Frontal cortex (tissue), 4 donors: ENCODE data around the gene NCR3LG1. TPM values are rescaled to one million over a fixed set of nuclear protein-coding genes. Genes with fewer than 3 reads are reported as not detected.
A peak's percentile ranks its signal among the peaks of the same experiment; 100 is the strongest.

Experiments used
- DNase-seq, 2 donors: peaks; one replicate each; pipeline ENCODE4 v3.0.0; 2012; ENCODE audit warnings: low spot score in 2 of 2
- FAIRE-seq: peaks from 2 replicates; lab custom pipeline; 2012; peaks lifted over from hg19 to GRCh38; lab: Jason Lieb, UNC
- total RNA-seq: library from RNA; depleted of rRNA; stranded (reverse); fragments of >200 nt; gene quantifications from one replicate; pipeline ENCODE4 v1.2.3, GENCODE V29; 2014
- donor health status: control.
- donor health status: control.
- donor health status: control.

The NCR3LG1 gene
- 10.2 TPM for total RNA-seq

GRCh38 chr11:17351510-17352176 is at the start of gene NCR3LG1:
NCR3LG1 (plus strand) TSS chr11:17351800; CDS start chr11:17351970, 170 bp downstream.
- FAIRE-seq: no peak
- peak; percentile 44 to 66 for DNase-seq

GRCh38 chr11:17313349-17314231 is 38.0 kb upstream of the NCR3LG1 start:
- FAIRE-seq (no peak), DNase-seq (no peak)

- FAIRE-seq (no peak), DNase-seq (no peak)
Measured at GRCh38 chr11:17314232-17314547, 37.4 kb upstream of the NCR3LG1 start.

- DNase-seq (no peak), FAIRE-seq (no peak)
Measured at GRCh38 chr11:17314904-17315426, 36.6 kb upstream of the NCR3LG1 start.

GRCh38 chr11:17328871-17329494 is 22.6 kb upstream of the NCR3LG1 start:
- no peak for FAIRE-seq
- no peak for DNase-seq

GRCh38 chr11:17331669-17332068 is 19.9 kb upstream of the NCR3LG1 start:
- no peak for FAIRE-seq
- no peak for DNase-seq

- DNase-seq (no peak), FAIRE-seq (no peak)
Measured at GRCh38 chr11:17333799-17334586, 17.6 kb upstream of the NCR3LG1 start.

- FAIRE-seq (no peak), DNase-seq (no peak)
Measured at GRCh38 chr11:17343257-17343656, 8.3 kb upstream of the NCR3LG1 start.

- no peak for FAIRE-seq
- DNase-seq: no peak
Measured at GRCh38 chr11:17343907-17344306, 7.7 kb upstream of the NCR3LG1 start.

GRCh38 chr11:17347676-17348075 is 3.9 kb upstream of the NCR3LG1 start:
- DNase-seq (no peak), FAIRE-seq (no peak)

GRCh38 chr11:17350455-17351171 is 987 bp upstream of the NCR3LG1 start:
- no peak for DNase-seq
- FAIRE-seq: no peak

GRCh38 chr11:17351172-17351509 is 459 bp upstream of the NCR3LG1 start:
- FAIRE-seq: no peak
- DNase-seq: no peak

GRCh38 chr11:17352950-17353820 is 1.6 kb downstream of the NCR3LG1 start:
- FAIRE-seq: no peak
- peak; percentile 32 to 37 for DNase-seq

GRCh38 chr11:17353821-17354600 is 2.4 kb downstream of the NCR3LG1 start:
- no peak for FAIRE-seq
- no peak for DNase-seq

GRCh38 chr11:17354601-17354991 is 3.0 kb downstream of the NCR3LG1 start:
- no peak for FAIRE-seq
- peak; percentile 48 to 60 for DNase-seq

- no peak for FAIRE-seq
- DNase-seq: no peak
Measured at GRCh38 chr11:17366495-17366894, 14.9 kb downstream of the NCR3LG1 start.

- no peak for DNase-seq
- no peak for FAIRE-seq
Measured at GRCh38 chr11:17368551-17368950, 17.0 kb downstream of the NCR3LG1 start.

- FAIRE-seq: no peak
- DNase-seq: no peak
Measured at GRCh38 chr11:17369094-17369493, 17.5 kb downstream of the NCR3LG1 start.
